Measurements from ENCODE around the gene ZNF618. TPM values are rescaled to one million over a fixed set of nuclear protein-coding genes. Genes with fewer than 3 reads are reported as not detected.

The ZNF618 gene
- polyA plus RNA-seq, 1 of the 3 experiments (the other 2 are of a cell fraction), result 6.2 TPM

- H3K9me3 ChIP-seq, result no peaks in the 10 kb centered on the region
- H3K36me3 ChIP-seq (replicated peaks in 1 of 2; ENCODE audit: control insufficient read depth in 1 of 2, insufficient read depth in 2 of 2, low read length in 1 of 2), result peaks cover 4 to 9% of the 10 kb centered on the region in 2 experiments
- peaks cover 34% of the 10 kb centered on the region for H4K20me1 ChIP-seq (ENCODE audit: insufficient read depth)
- H3K79me2 ChIP-seq (ENCODE audit: insufficient read depth), result peaks cover 78% of the 10 kb centered on the region
- WGBS (ENCODE audit: low lambda C conversion rate), result 95% methylated on average over 4 of the region's 4 CpGs
- H3F3A ChIP-seq (replicated peaks; ENCODE audit: insufficient read depth), result peaks cover 4% of the 10 kb centered on the region
- ChIA-PET CTCF (interaction anchor here (1.9 kb wide), 1 partner anchor 72 kb away, joined by 8 read pairs; no protein-coding TSS in a partner anchor), POLR2A (no interaction called here)
- H3K9me2 ChIP-seq, result no peaks in the 10 kb centered on the region
- H3K27ac ChIP-seq (ENCODE audit: low read depth in 2 of 2, low read length in 1 of 2), result no peak overlapping the region
- no peak overlapping the region for H3K4me3 ChIP-seq (ENCODE audit: low read depth in 2 of 2, low read length in 1 of 2)
- no peak for DNase-seq
- no peak overlapping the region for H2AFZ ChIP-seq (ENCODE audit: low read depth)
- peaks cover 12 to 18% of the 10 kb centered on the region in 2 experiments for H3K4me1 ChIP-seq (ENCODE audit: control insufficient read depth in 1 of 2, insufficient read depth in 2 of 2, low read depth in 1 of 2, low read length in 1 of 2)
- H3K4me2 ChIP-seq, result no peak overlapping the region
- H3K27me3 ChIP-seq (ENCODE audit: insufficient read depth), result no peaks in the 10 kb centered on the region
- no peak for TF ChIP-seq MXI1 (IDR thresholded peaks at IDR 0.05; ENCODE audit: low read depth, low read length)
- TF ChIP-seq EZH2phosphoT487 (IDR thresholded peaks at IDR 0.05; ENCODE audit: borderline replicate concordance, low read depth), result no peak
- no peak for TF ChIP-seq TAF1 (IDR thresholded peaks at IDR 0.05; ENCODE audit: borderline replicate concordance, low read depth, low read length)
- no peak for TF ChIP-seq TCF12 (IDR thresholded peaks at IDR 0.05)
- TF ChIP-seq RXRA (IDR thresholded peaks at IDR 0.05; ENCODE audit: borderline replicate concordance, low read depth), result no peak
- TF ChIP-seq USF2 (IDR thresholded peaks at IDR 0.05; ENCODE audit: borderline replicate concordance, low read depth, low read length), result no peak
- TF ChIP-seq CHD2 (IDR thresholded peaks at IDR 0.05; ENCODE audit: low read length, partially characterized antibody), result no peak
- no peak overlapping the region for H3K9ac ChIP-seq
Observed at GRCh38 chr9:113879318-113879717, 3.2 kb downstream of the ZNF618 start.

GRCh38 chr9:113879911-113880310 is 3.8 kb downstream of the ZNF618 start:
- ChIA-PET CTCF (interaction anchor here (1.9 kb wide), 1 partner anchor 73 kb away, joined by 8 read pairs; no protein-coding TSS in a partner anchor), POLR2A (no interaction called here)
- no peak overlapping the region for H3K4me3 ChIP-seq (ENCODE audit: low read depth in 2 of 2, low read length in 1 of 2)
- TF ChIP-seq RAD21 (IDR thresholded peaks at IDR 0.05; ENCODE audit: low read length) (no peak), RFX5 (IDR thresholded peaks at IDR 0.05; ENCODE audit: low read length) (no peak), PBX3 (IDR thresholded peaks at IDR 0.05) (no peak), GATA2 (CRISPR knock-in tag; IDR thresholded peaks at IDR 0.05) (no peak), JUND (IDR thresholded peaks at IDR 0.05) (no peak), EZH2phosphoT487 (IDR thresholded peaks at IDR 0.05; ENCODE audit: borderline replicate concordance, low read depth) (no peak), MEF2A (IDR thresholded peaks at IDR 0.05; ENCODE audit: borderline replicate concordance, low read depth) (no peak), GABPA (IDR thresholded peaks at IDR 0.05; ENCODE audit: low read depth) (no peak), TAF1 (IDR thresholded peaks at IDR 0.05; ENCODE audit: borderline replicate concordance, low read depth, low read length) (no peak), FOXM1 (IDR thresholded peaks at IDR 0.05; ENCODE audit: low read depth) (no peak), REST (IDR thresholded peaks at IDR 0.05; ENCODE audit: low read depth, low read length) (no peak), IRF3 (IDR thresholded peaks at IDR 0.05; ENCODE audit: low read depth, low read length) (no peak), TEAD4 (IDR thresholded peaks at IDR 0.05; ENCODE audit: borderline replicate concordance, insufficient read depth) (no peak), MAX (IDR thresholded peaks at IDR 0.05; ENCODE audit: low read depth) (no peak)
- no peak overlapping the region for H3K27ac ChIP-seq (ENCODE audit: low read depth in 2 of 2, low read length in 1 of 2)
- H3K4me2 ChIP-seq, result no peak overlapping the region
- no peaks in the 10 kb centered on the region for H3K27me3 ChIP-seq (ENCODE audit: insufficient read depth)
- H3K36me3 ChIP-seq (replicated peaks in 1 of 2; ENCODE audit: control insufficient read depth in 1 of 2, insufficient read depth in 2 of 2, low read length in 1 of 2), result peaks cover 4 to 9% of the 10 kb centered on the region in 2 experiments
- peaks cover 3% of the 10 kb centered on the region for H3F3A ChIP-seq (replicated peaks; ENCODE audit: insufficient read depth)
- no peak for DNase-seq
- H3K4me1 ChIP-seq (ENCODE audit: control insufficient read depth in 1 of 2, insufficient read depth in 2 of 2, low read depth in 1 of 2, low read length in 1 of 2), result peaks cover 12 to 18% of the 10 kb centered on the region in 2 experiments
- H3K9me2 ChIP-seq, result no peaks in the 10 kb centered on the region
- WGBS (ENCODE audit: low lambda C conversion rate), result 98% methylated on average over 4 of the region's 4 CpGs
- H2AFZ ChIP-seq (ENCODE audit: low read depth), result no peak overlapping the region
- no peaks in the 10 kb centered on the region for H3K9me3 ChIP-seq
- peaks cover 84% of the 10 kb centered on the region for H3K79me2 ChIP-seq (ENCODE audit: insufficient read depth)
- H4K20me1 ChIP-seq (ENCODE audit: insufficient read depth), result peaks cover 40% of the 10 kb centered on the region
- no peak overlapping the region for H3K9ac ChIP-seq
